A549 (cell line): Measurements from ENCODE around the gene RFK. TPM values are rescaled to one million over a fixed set of nuclear protein-coding genes. Genes with fewer than 3 reads are reported as not detected.

ENCODE experiments used
- ATAC-seq, 2 experiments: fragments of 200-7000 bp in 1 of 2; fragments of >200 bp in 1 of 2; cut with Nextera tagmentation in 1 of 2; cut with Tn5 transposase in 1 of 2; 3 replicates each; pipeline versions ENCODE4 v1.8.0 to v1.9.1; 2018 to 2020; ENCODE audit warnings: mild to moderate bottlenecking in 1 of 2, moderate library complexity in 1 of 2
- CTCF ChIA-PET: fragments of 300-600 bp; sonication (Branson Sonifier 250); formaldehyde crosslinking; extraction: SDS; loops from one replicate; lab custom pipeline; 2021; ENCODE audit warnings: antibody characterized with exemption, inconsistent platforms; lab: Yijun Ruan, JAX
- POLR2A ChIA-PET: fragments of 350-600 bp; formaldehyde crosslinking; extraction: SDS; loops from one replicate; lab custom pipeline; 2021; ENCODE audit warnings: antibody characterized with exemption, inconsistent platforms; lab: Yijun Ruan, JAX
- DNase-seq, 2 experiments: peaks; one replicate each; pipeline versions ENCODE4 v3.0.0 to v3.0.0-alpha.2; 2011 to 2016; ENCODE audit warnings: low read depth in 1 of 2, low spot score in 1 of 2
- FAIRE-seq: peaks from 2 replicates; lab custom pipeline; 2011; peaks lifted over from hg19 to GRCh38; lab: Jason Lieb, UNC
- H3K27ac ChIP-seq, 2 experiments: fragments of >200 bp; sonication (Bioruptor Twin); formaldehyde crosslinking; 3 replicates each; pipeline ENCODE4 v1.5.1; 2016 to 2017
- H3K4me1 ChIP-seq: fragments of >200 bp; sonication (Bioruptor Twin); formaldehyde crosslinking; 3 replicates; pipeline ENCODE4 v1.6.1; 2016
- H3K4me2 ChIP-seq: fragments of >200 bp; sonication (Bioruptor Twin); formaldehyde crosslinking; 3 replicates; pipeline ENCODE4 v1.6.1; 2016
- H3K4me3 ChIP-seq: fragments of >200 bp; sonication (Bioruptor Twin); formaldehyde crosslinking; 3 replicates; pipeline ENCODE4 v1.5.1; 2016
- H3K9me3 ChIP-seq: fragments of >200 bp; sonication (Bioruptor Twin); formaldehyde crosslinking; 3 replicates; pipeline ENCODE4 v1.6.1; 2016
- CBX2 ChIP-seq: fragments of 200-600 bp; sonication (generic); IDR thresholded peaks from 2 replicates; pipeline ENCODE4 v1.6.1; 2016; ENCODE audit warnings: low read depth, mild to moderate bottlenecking, borderline replicate concordance
- CEBPB ChIP-seq, 2 experiments: fragments of >200 bp in 1 of 2; sonication (Bioruptor Twin) in 1 of 2; formaldehyde crosslinking in 1 of 2; IDR thresholded peaks; 2 replicates each; pipeline ENCODE4 v1.6.1; 2012 to 2016
- CHD4 ChIP-seq: fragments of 200-600 bp; sonication (generic); IDR thresholded peaks from 2 replicates; pipeline ENCODE4 v1.6.1; 2016; ENCODE audit warnings: antibody characterized with exemption, mild to moderate bottlenecking, borderline replicate concordance
- E2F6 ChIP-seq: IDR thresholded peaks from 2 replicates; pipeline ENCODE4 v1.6.1; 2012; ENCODE audit warnings: low read depth, borderline replicate concordance
- EHMT2 ChIP-seq: fragments of 200-600 bp; sonication (generic); IDR thresholded peaks from 2 replicates; pipeline ENCODE4 v1.6.1; 2016; ENCODE audit warnings: antibody characterized with exemption, low read depth, mild to moderate bottlenecking, moderate library complexity
- ESRRA ChIP-seq: fragments of 150-350 bp; IDR thresholded peaks from 2 replicates; pipeline ENCODE4 v1.6.1; 2014; ENCODE audit warnings: mild to moderate bottlenecking, low read length, borderline replicate concordance
- FOSB ChIP-seq: fragments of 250-450 bp; sonication (Bioruptor Pico); IDR thresholded peaks from 2 replicates; pipeline ENCODE4 v1.5.0; 2020; ENCODE audit warnings: mild to moderate bottlenecking, moderate library complexity
- HDAC2 ChIP-seq: fragments of 200-600 bp; sonication (generic); IDR thresholded peaks from 2 replicates; pipeline ENCODE4 v1.6.1; 2016
- HOXB13 ChIP-seq: fragments of 250-450 bp; sonication (Bioruptor Pico); IDR thresholded peaks from 2 replicates; pipeline ENCODE4 v1.5.0; 2020; ENCODE audit warnings: low read depth, mild to moderate bottlenecking, moderate library complexity
- JUNB ChIP-seq: fragments of >200 bp; sonication (Bioruptor Twin); formaldehyde crosslinking; IDR thresholded peaks from 2 replicates; pipeline ENCODE4 v1.6.1; 2016
- MYC ChIP-seq: IDR thresholded peaks from 2 replicates; pipeline ENCODE4 v1.6.1; 2012; ENCODE audit warnings: mild to moderate bottlenecking, inconsistent platforms, low read length, improper control_type of control experiment, borderline replicate concordance
- NR3C1 ChIP-seq: fragments of >200 bp; sonication (Bioruptor Twin); formaldehyde crosslinking; IDR thresholded peaks from 3 replicates; pipeline ENCODE4 v1.6.1; 2017
- PHF8 ChIP-seq: fragments of 200-600 bp; sonication (generic); IDR thresholded peaks from 2 replicates; pipeline ENCODE4 v1.6.1; 2016; ENCODE audit warnings: low read depth, mild to moderate bottlenecking, antibody characterized with exemption, moderate library complexity, borderline replicate concordance
- RFX5 ChIP-seq: fragments of 450-650 bp; IDR thresholded peaks from 2 replicates; pipeline ENCODE4 v1.7.1; 2014; ENCODE audit warnings: antibody characterized with exemption, mild to moderate bottlenecking, moderate library complexity
- RNF2 ChIP-seq: fragments of 200-600 bp; sonication (generic); IDR thresholded peaks from 2 replicates; pipeline ENCODE4 v1.6.1; 2016; ENCODE audit warnings: low read depth, mild to moderate bottlenecking, antibody characterized with exemption, moderate library complexity, borderline replicate concordance
- TP53 ChIP-seq: fragments of 250-450 bp; sonication (Bioruptor Pico); IDR thresholded peaks from 2 replicates; pipeline ENCODE4 v1.5.0; 2021; ENCODE audit warnings: mild to moderate bottlenecking, moderate library complexity
- WGBS: methylation state at CpG from one replicate; pipeline ENCODE4 v1.1.6; 2017; ENCODE audit errors: missing lambda C conversion rate; 5-methylcytosine and 5-hydroxymethylcytosine counted together
- polyA plus RNA-seq, 4 experiments: library from polyadenylated mRNA; depleted of rRNA in 3 of 4; stranded (reverse); fragments of >200 nt; fragmentation: RNase III in 1 of 4; extraction: RNeasy Plus Mini Kit Qiagen cat#74134 plus additional on column Dnase treatment in 1 of 4; gene quantifications; 2 replicates in 3 of 4; 3 replicates in 1 of 4; pipeline ENCODE4 v1.2.3, GENCODE V29; 2011 to 2017
- TF ChIP-seq, protein P1 (sequence below): fragments of >200 bp; sonication (Bioruptor Twin); formaldehyde crosslinking; IDR thresholded peaks from 3 replicates; pipeline ENCODE4 v1.6.1; 2016
- TF ChIP-seq, protein P2 (sequence below): IDR thresholded peaks from 2 replicates; pipeline ENCODE4 v1.6.1; 2012

Gene RFK
- polyA plus RNA-seq, 2 of the 4 experiments (the other 2 are of a cell fraction) = 50.5 to 184 TPM

DNA sequence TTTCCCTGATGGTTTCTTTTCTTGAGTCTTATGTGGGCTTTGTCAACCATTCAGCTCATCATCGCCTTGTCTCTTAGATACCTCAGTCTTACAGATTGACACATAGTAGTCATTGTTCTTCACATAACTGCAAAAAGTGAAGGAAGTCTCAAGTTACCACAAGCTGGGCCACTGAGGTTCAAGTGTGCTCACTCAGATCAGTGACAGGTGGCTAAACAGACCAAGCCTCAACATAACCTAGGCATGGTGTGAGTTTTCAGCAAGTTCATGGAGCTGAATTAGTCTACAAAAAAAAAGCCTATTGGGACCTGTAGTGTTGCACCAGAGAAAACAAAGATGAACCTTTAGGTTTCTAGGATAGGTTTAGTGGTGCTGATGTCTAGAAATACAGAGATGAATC, 58.2 kb downstream of the RFK start:
- no peak overlapping the region for H3K4me2 ChIP-seq
- ATAC-seq (no peak), DNase-seq (no peak), FAIRE-seq (peak; percentile 54)
- ChIA-PET POLR2A (no interaction called here), CTCF (interaction anchor here (0.7 to 1.0 kb wide), 4 partner anchors 11 to 58 kb away, joined by 3 to 4 read pairs (median 3); partner anchors contain the start of gene RFK)
- H3K27ac ChIP-seq = no peak overlapping the region
- WGBS = 81% methylated on average over 1 of the region's 1 CpG
- H3K4me1 ChIP-seq = no peaks in the 10 kb centered on the region
- H3K9me3 ChIP-seq = no peaks in the 10 kb centered on the region
- no peak for TF ChIP-seq RNF2
- TF ChIP-seq, protein P1, sequence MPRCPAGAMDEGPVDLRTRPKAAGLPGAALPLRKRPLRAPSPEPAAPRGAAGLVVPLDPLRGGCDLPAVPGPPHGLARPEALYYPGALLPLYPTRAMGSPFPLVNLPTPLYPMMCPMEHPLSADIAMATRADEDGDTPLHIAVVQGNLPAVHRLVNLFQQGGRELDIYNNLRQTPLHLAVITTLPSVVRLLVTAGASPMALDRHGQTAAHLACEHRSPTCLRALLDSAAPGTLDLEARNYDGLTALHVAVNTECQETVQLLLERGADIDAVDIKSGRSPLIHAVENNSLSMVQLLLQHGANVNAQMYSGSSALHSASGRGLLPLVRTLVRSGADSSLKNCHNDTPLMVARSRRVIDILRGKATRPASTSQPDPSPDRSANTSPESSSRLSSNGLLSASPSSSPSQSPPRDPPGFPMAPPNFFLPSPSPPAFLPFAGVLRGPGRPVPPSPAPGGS = no peak
- no peak for TF ChIP-seq HDAC2
- TF ChIP-seq RFX5 = no peak
- TF ChIP-seq ESRRA = no peak
- TF ChIP-seq CEBPB (IDR thresholded peaks at IDR 0.05) = no peak
- TF ChIP-seq MYC = no peak
- no peak for TF ChIP-seq PHF8
- no peak for TF ChIP-seq EHMT2
- no peak for TF ChIP-seq E2F6
- TF ChIP-seq, protein P2, sequence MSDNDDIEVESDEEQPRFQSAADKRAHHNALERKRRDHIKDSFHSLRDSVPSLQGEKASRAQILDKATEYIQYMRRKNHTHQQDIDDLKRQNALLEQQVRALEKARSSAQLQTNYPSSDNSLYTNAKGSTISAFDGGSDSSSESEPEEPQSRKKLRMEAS = no peak
- TF ChIP-seq CHD4 = no peak
- no peak for TF ChIP-seq HOXB13
- no peak for TF ChIP-seq FOSB (CRISPR knock-in tag)
- no peak for TF ChIP-seq TP53 (CRISPR knock-in tag)
- no peak for TF ChIP-seq CBX2
- no peak for TF ChIP-seq NR3C1
- no peak for TF ChIP-seq JUNB
- H3K4me3 ChIP-seq = no peak overlapping the region

Other genes with a start within 250 kb of the RFK start
- 2.2 and 3.3 TPM in 2 replicates for gene GCNT1, start 64.8 kb upstream of the RFK start, polyA plus RNA-seq (2011; rRNA removed)
- 0.85 to 1.3 TPM (median 1.0 TPM) in 3 replicates for gene GCNT1, start 64.8 kb upstream of the RFK start, polyA plus RNA-seq (2017; fragmentation: RNase III; extraction: RNeasy Plus Mini Kit Qiagen cat#74134 plus additional on column Dnase treatment)